Measurements from ENCODE around the gene ADAD1.

DNA sequence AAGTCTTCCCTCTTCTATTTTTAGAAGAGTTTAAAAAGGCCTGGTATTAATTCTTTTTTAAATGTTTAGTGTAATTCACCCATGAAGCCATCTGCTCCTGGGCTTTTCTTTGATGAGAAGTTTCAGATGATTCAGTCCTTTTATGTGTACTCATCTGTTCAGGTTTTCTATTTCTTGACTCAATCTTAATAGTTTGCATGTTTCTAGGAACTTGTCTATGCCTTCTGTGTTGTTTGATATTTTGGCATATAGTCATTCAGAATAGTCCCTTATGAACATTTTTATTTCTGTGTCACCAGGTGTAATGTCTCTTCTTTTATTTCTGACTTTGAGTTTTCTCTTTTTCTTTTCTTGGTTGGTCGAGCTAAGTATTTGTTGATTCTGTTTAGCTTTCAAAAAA is 97.9 kb downstream of the ADAD1 start:
- TF ChIP-seq POLR2A (IDR thresholded peaks at IDR 0.05; ENCODE audit: low read depth, low read length) (no peak), POLR2AphosphoS5 (IDR thresholded peaks at IDR 0.05; ENCODE audit: low read depth, low read length) (no peak)
